Keratinocyte (primary cell): ENCODE measurements around the gene CCDC150. TPM values are rescaled to one million over a fixed set of nuclear protein-coding genes. Genes with fewer than 3 reads are reported as not detected.

Source experiments
- DNase-seq: peaks from one replicate; pipeline ENCODE4 v3.0.0-alpha.2; 2011; ENCODE audit warnings: low read depth, missing footprints, low spot score
- FAIRE-seq: peaks from 2 replicates; lab custom pipeline; 2011; peaks lifted over from hg19 to GRCh38; lab: Jason Lieb, UNC
- H2AFZ ChIP-seq: 2 replicates; pipeline ENCODE4 v1.6.0; 2012; ENCODE audit warnings: low read length, control low read depth, inconsistent platforms; ENCODE audit not compliant: control insufficient read depth
- H3K27ac ChIP-seq: 2 replicates; pipeline ENCODE4 v1.5.1; 2011; ENCODE audit warnings: low read length; ENCODE audit not compliant: control insufficient read depth, insufficient read depth
- H3K27me3 ChIP-seq: 3 replicates; pipeline ENCODE4 v1.6.0; 2011; ENCODE audit warnings: low read length; ENCODE audit not compliant: control insufficient read depth, insufficient read depth; ENCODE audit errors: extremely low read depth
- H3K36me3 ChIP-seq, 2 experiments: 2 replicates in 1 of 2; 3 replicates in 1 of 2; pipeline ENCODE4 v1.5.1; 2011; ENCODE audit warnings: low read length in 2 of 2, mild to moderate bottlenecking in 1 of 2; ENCODE audit not compliant: control insufficient read depth in 2 of 2, insufficient read depth in 2 of 2; ENCODE audit errors: extremely low read depth in 1 of 2
- H3K4me1 ChIP-seq: 3 replicates; pipeline ENCODE4 v1.5.1; 2011; ENCODE audit warnings: low read length; ENCODE audit not compliant: control insufficient read depth, insufficient read depth; ENCODE audit errors: extremely low read depth
- H3K4me2 ChIP-seq: 3 replicates; pipeline ENCODE4 v1.6.0; 2011; ENCODE audit warnings: low read depth, low read length; ENCODE audit not compliant: control insufficient read depth, insufficient read depth; ENCODE audit errors: extremely low read depth
- H3K4me3 ChIP-seq, 3 experiments: fragments of 200-600 bp in 1 of 3; sonication (generic) in 1 of 3; 2 replicates in 2 of 3; 3 replicates in 1 of 3; pipeline ENCODE4 v1.5.1; 2011 to 2016; ENCODE audit warnings: low read length in 3 of 3, mild to moderate bottlenecking in 3 of 3, control low read depth in 2 of 3, inconsistent platforms in 1 of 3, low read depth in 1 of 3, mixed read lengths in 1 of 3, mixed run types in 1 of 3, moderate library complexity in 1 of 3; ENCODE audit not compliant: control insufficient read depth in 2 of 3, insufficient read depth in 2 of 3; ENCODE audit errors: extremely low read depth in 1 of 3
- H3K79me2 ChIP-seq: 2 replicates; pipeline ENCODE4 v1.6.0; 2012; ENCODE audit warnings: low read length; ENCODE audit not compliant: control insufficient read depth, insufficient read depth
- H3K9ac ChIP-seq: 3 replicates; pipeline ENCODE4 v1.6.0; 2011; ENCODE audit warnings: low read length; ENCODE audit not compliant: control insufficient read depth, insufficient read depth; ENCODE audit errors: extremely low read depth
- H3K9me1 ChIP-seq: 3 replicates; pipeline ENCODE4 v1.6.0; 2011; ENCODE audit warnings: low read length; ENCODE audit not compliant: control insufficient read depth, insufficient read depth; ENCODE audit errors: extremely low read depth
- H3K9me3 ChIP-seq: 2 replicates; pipeline ENCODE4 v1.5.1; 2012; ENCODE audit warnings: low read depth, low read length; ENCODE audit not compliant: control insufficient read depth
- H4K20me1 ChIP-seq: 3 replicates; pipeline ENCODE4 v1.6.0; 2011; ENCODE audit warnings: low read length; ENCODE audit not compliant: control insufficient read depth, insufficient read depth; ENCODE audit errors: extremely low read depth
- CTCF ChIP-seq, 3 experiments: IDR thresholded peaks in 1 of 3; conservative IDR thresholded peaks in 1 of 3; optimal IDR thresholded peaks in 1 of 3; 2 replicates in 2 of 3; 3 replicates in 1 of 3; pipeline versions ENCODE3 to v1.5.1; 2011; ENCODE audit warnings: low read length in 3 of 3, mild to moderate bottlenecking in 3 of 3, moderate library complexity in 2 of 3, control low read depth in 1 of 3, inconsistent platforms in 1 of 3; ENCODE audit not compliant: insufficient read depth in 2 of 3; ENCODE audit errors: extremely low read depth in 1 of 3
- EZH2 ChIP-seq: IDR thresholded peaks from one replicate; pipeline ENCODE4 v1.6.1; 2012; ENCODE audit warnings: inconsistent platforms, mild to moderate bottlenecking, low read length, moderate library complexity
- dilution Hi-C: fragments of 300-500 bp; cut with MboI; formaldehyde crosslinking; loops from one replicate; pipeline ENCODE4 v1.7.0; 2020; ENCODE audit warnings: low sequenced_read_pairs; ENCODE audit not compliant: extremely low pct_ligation_motif_present
- polyA plus RNA-seq, 5 experiments: library from polyadenylated mRNA; depleted of rRNA in 3 of 5; stranded (reverse) in 3 of 5; stranded (forward) in 1 of 5; unstranded in 1 of 5; fragments of >200 nt; gene quantifications; 1 replicate in 1 of 5; 2 replicates in 3 of 5; 3 replicates in 1 of 5; pipeline versions ENCODE4 v1.2.1 to v1.2.3, GENCODE V29; 2011 to 2012; ENCODE audit warnings: missing spikeins in 2 of 5, low read depth in 1 of 5, low replicate concordance in 1 of 5

Gene CCDC150
- polyA plus RNA-seq, 1 donor (not counting 4 experiments of a cell fraction or from before 2014, with no cell fraction given) = 5.0 TPM

GRCh38 chr2:196609806-196610205 lies 29.7 kb upstream of the CCDC150 start:
- TF ChIP-seq CTCF (optimal IDR thresholded peaks at IDR 0.05 in 1 of 3, IDR thresholded peaks at IDR 0.05 in 1 of 3, conservative IDR thresholded peaks at IDR 0.05 in 1 of 3; ENCODE audit: extremely low read depth in 1 of 3, insufficient read depth in 2 of 3, low read length in 3 of 3) = no peak
- no peak for TF ChIP-seq EZH2

GRCh38 chr2:196610796-196611195 lies 28.7 kb upstream of the CCDC150 start:
- Histone ChIP-seq H3K36me3 (no peaks in the 10 kb centered on the region), H3K4me1 (peaks cover 8% of the 10 kb centered on the region), H2AFZ (no peak overlapping the region), H3K4me2 (no peak overlapping the region), H3K9me1 (no peaks in the 10 kb centered on the region), H3K27ac (no peak overlapping the region), H4K20me1 (no peaks in the 10 kb centered on the region), H3K9me3 (no peaks in the 10 kb centered on the region), H3K27me3 (no peaks in the 10 kb centered on the region), H3K4me3 (no peak overlapping the region), H3K9ac (no peak overlapping the region), H3K79me2 (no peaks in the 10 kb centered on the region)
- FAIRE-seq = no peak
- TF ChIP-seq CTCF (optimal IDR thresholded peaks at IDR 0.05 in 1 of 3, IDR thresholded peaks at IDR 0.05 in 1 of 3, conservative IDR thresholded peaks at IDR 0.05 in 1 of 3; ENCODE audit: extremely low read depth in 1 of 3, insufficient read depth in 2 of 3, low read length in 3 of 3) (no peak), EZH2 (no peak)
- dilution Hi-C loops = no loop called here
- DNase-seq = no peak

More at GRCh38 chr2:196609806-196610205, 29.7 kb upstream of the CCDC150 start:
- Histone ChIP-seq H3K4me3 (no peak overlapping the region), H3K36me3 (no peaks in the 10 kb centered on the region), H3K27me3 (no peaks in the 10 kb centered on the region), H3K4me2 (no peak overlapping the region), H2AFZ (no peak overlapping the region), H3K27ac (no peak overlapping the region), H4K20me1 (no peaks in the 10 kb centered on the region), H3K9me1 (no peaks in the 10 kb centered on the region), H3K9me3 (no peaks in the 10 kb centered on the region), H3K9ac (no peak overlapping the region), H3K79me2 (no peaks in the 10 kb centered on the region), H3K4me1 (peaks cover 8% of the 10 kb centered on the region)
- dilution Hi-C loops = no loop called here
- FAIRE-seq = no peak
- no peak for DNase-seq
